Inflammatory macrophage (primary cell): ENCODE data around the gene DPP8.
"Not testable (repeated sequence)": the region's sequence is repeated elsewhere in the genome, so short reads cannot be mapped to it uniquely, and the experiment has no call there.

Experiments used
- DNase-seq, 2 donors: peaks; one replicate each; pipeline ENCODE4 v3.0.0-alpha.2; 2020 to 2022

Gene DPP8

DNA sequence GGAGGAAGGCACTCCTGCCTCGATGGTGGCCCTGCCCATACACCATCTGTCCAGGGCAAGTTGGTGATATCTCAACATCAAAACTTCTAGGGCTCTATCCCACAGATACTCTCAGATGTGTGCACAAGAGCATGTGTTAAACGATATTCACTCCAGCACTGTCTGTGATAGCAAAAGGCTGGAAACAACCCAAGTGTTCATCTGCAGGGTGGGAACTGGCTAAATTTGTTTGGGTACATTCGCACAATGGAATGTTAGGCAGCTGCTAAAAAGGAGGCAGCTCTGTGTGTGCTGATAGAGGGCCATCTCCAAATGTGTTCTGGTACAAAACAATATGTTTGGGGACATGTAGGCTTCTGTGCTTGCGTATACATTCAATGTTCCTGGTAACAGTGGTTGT is 114.5 kb downstream of the DPP8 start:
- DNase-seq, result no peak

GRCh38 chr15:65401611-65402240 is 115.8 kb downstream of the DPP8 start:
- DNase-seq, result no peak

DNA sequence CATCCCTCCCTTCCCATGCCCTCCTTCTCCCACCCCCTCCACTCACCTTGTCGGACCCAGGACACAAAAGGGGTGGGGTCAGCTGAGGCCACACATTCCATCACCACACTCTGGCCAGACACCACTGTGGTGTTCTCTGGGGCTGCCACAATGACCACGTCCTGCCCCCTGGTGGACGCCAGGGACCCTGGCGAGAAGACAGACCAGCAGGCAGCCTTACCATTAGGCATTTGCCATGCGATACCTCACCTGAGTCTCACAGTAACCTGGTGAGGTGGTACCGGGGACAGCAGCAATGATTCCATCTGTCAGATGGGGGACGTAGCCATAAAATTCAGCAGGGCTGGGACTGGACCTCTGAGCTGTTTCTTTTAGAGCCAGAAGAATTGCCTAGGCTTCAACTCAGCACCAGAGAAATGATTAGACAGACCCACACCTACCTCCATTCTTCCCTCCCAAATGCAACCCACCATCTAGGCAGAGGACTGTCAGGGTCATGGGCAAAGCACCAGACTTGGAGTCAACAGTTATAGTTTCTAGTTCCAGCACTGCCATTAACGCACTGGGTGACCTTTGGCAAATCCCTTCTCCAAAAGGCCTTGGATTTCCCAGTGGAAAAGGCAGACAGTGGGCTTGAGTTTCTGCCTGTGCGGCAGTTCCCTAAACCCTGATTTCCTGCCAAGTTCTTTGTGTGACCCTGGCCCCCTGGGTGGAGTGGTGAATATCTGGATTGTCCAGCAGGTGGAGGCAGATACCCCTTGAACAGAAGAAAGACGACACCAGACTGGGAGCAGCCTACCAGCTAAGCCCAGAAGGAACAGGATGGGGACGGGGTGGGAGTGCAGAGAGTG is 116.5 kb downstream of the DPP8 start:
- DNase-seq, result peak; percentile 42 to 58

- no peak for DNase-seq
Measured at GRCh38 chr15:65399997-65400396, 117.5 kb downstream of the DPP8 start.

DNA sequence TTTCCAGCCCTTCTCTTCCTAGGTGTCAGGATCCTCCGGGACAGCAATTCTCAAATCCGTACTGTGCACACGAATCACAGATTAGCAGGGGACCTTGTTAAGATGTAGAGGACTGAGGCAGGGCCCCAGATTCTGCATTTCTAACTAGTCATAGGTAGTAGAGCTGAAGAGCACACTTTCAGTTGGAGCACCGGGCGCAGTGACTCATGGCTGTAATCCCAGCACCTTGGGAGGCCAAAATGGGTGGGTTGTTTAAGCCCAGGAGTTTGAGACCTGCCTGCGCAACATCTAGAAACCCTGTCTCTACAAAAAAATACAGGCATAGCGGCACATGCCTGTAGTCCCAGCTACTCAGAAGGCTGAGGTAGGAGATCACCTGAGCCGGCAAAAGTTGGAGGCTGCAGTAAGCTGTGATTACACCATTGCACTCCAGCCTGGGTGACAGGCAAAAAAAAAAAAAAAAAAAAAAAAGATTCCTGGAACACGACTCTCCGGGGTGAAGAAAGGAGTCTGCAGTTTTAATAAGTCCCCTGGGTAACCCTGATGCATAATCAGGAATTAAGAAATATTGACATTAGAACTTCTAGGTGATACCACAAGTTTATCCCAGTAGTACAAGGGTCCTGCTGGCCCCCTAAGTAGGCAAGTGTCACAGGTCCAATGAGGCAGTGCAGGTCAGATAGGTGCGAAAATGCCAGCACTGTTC is 118.3 kb downstream of the DPP8 start:
- DNase-seq, result no peak

- not testable (repeated sequence) for DNase-seq
Measured at GRCh38 chr15:65398486-65398885, 119.0 kb downstream of the DPP8 start.

GRCh38 chr15:65396965-65397317 is 120.5 kb downstream of the DPP8 start:
- DNase-seq, result no peak

- DNase-seq, result no peak
Measured at GRCh38 chr15:65396283-65396964, 121.1 kb downstream of the DPP8 start.

- no peak for DNase-seq
Measured at GRCh38 chr15:65395567-65396202, 121.8 kb downstream of the DPP8 start.

DNA sequence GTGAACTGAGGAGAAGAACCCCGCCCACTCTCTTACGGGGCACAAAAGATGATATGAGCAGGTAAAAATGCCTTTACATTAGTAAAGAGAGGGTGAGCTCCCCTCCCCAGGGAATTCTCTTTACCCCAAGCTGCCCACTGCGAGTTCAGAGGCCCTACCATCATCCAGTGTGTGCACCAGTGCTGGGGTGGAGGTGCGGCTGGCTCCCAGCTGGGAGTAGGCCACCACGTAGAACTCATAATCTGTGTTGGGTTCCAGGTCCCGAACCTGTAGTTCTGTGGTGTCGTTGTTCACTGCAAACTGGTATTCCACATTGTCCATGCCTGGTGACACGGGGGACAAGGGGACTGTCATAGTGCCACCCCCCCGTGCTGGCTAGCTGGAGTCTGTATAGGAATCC is 122.6 kb downstream of the DPP8 start:
- DNase-seq, result no peak

GRCh38 chr15:65394280-65394789 is 123.2 kb downstream of the DPP8 start:
- no peak for DNase-seq

DNA sequence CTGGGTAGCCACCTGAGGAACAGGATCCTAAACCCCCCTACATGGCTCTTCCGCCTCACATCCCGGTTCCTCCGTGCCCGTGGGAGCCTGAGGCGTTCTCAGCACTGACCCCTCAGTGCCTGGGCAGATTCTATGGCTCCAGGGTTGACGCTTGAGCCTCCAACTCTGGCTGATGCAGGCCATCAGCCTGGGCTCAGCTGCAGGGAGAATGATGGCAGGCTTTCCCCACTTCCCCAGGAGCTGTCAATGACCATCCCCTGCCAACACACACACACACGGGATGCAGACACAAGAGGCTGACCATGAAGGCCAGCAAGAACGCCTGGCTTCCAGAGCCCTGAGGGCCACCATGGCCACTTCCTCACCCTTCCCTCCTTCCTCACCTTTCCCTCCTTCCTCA is 123.9 kb downstream of the DPP8 start:
- DNase-seq, result no peak

GRCh38 chr15:65393091-65393490 is 124.4 kb downstream of the DPP8 start:
- DNase-seq, result no peak
